DOHH2 (cell line): ENCODE measurements around the gene KIF21B.

ENCODE experiments used
- H3F3A ChIP-seq: fragments of 200-600 bp; sonication (generic), shearing (Covaris generic); 2 replicates; pipeline ENCODE4 v1.6.0; 2016; ENCODE audit warnings: antibody characterized with exemption, mild to moderate bottlenecking; ENCODE audit not compliant: control insufficient read depth, insufficient read depth
- H3K27ac ChIP-seq: fragments of 200-600 bp; sonication (generic); 2 replicates; pipeline ENCODE4 v1.5.1; 2014; ENCODE audit warnings: low read depth, mild to moderate bottlenecking, low read length, moderate library complexity
- H3K27me3 ChIP-seq: fragments of 200-600 bp; sonication (generic); 2 replicates; pipeline ENCODE4 v1.6.1; 2014; ENCODE audit warnings: mild to moderate bottlenecking, low read length, mixed read lengths; ENCODE audit not compliant: control insufficient read depth
- H3K36me3 ChIP-seq: fragments of 200-600 bp; sonication (generic); 2 replicates; pipeline ENCODE4 v1.6.1; 2014; ENCODE audit warnings: mild to moderate bottlenecking, low read length, moderate library complexity, mixed read lengths; ENCODE audit not compliant: control insufficient read depth
- H3K4me1 ChIP-seq: fragments of 200-600 bp; sonication (generic); 2 replicates; pipeline ENCODE4 v1.6.1; 2014; ENCODE audit warnings: mild to moderate bottlenecking, low read length, mixed read lengths; ENCODE audit not compliant: control insufficient read depth
- H3K4me2 ChIP-seq: fragments of 200-600 bp; sonication (generic); 2 replicates; pipeline ENCODE4 v1.6.0; 2014; ENCODE audit warnings: mild to moderate bottlenecking, low read length, moderate library complexity
- H3K4me3 ChIP-seq: fragments of 200-600 bp; sonication (generic); 2 replicates; pipeline ENCODE4 v1.5.1; 2014; ENCODE audit warnings: mild to moderate bottlenecking, low read length, mixed read lengths
- H3K79me2 ChIP-seq: fragments of 200-600 bp; sonication (generic); 2 replicates; pipeline ENCODE4 v1.6.1; 2014; ENCODE audit warnings: mild to moderate bottlenecking, low read length, mixed read lengths; ENCODE audit not compliant: control insufficient read depth
- H3K9me2 ChIP-seq: fragments of 200-600 bp; sonication (generic); replicated peaks from 2 replicates; pipeline ENCODE4 v1.6.1; 2014; ENCODE audit warnings: mild to moderate bottlenecking, low read length, mixed read lengths; ENCODE audit not compliant: control insufficient read depth
- H3K9me3 ChIP-seq: fragments of 200-600 bp; sonication (generic); 2 replicates; pipeline ENCODE4 v1.6.1; 2014; ENCODE audit warnings: antibody characterized with exemption, low read length, mixed read lengths; ENCODE audit not compliant: control insufficient read depth, insufficient read depth
- H4K20me1 ChIP-seq: fragments of 200-600 bp; sonication (generic); 2 replicates; pipeline ENCODE4 v1.6.0; 2014; ENCODE audit warnings: low read depth, mild to moderate bottlenecking, antibody characterized with exemption, low read length, moderate library complexity; ENCODE audit not compliant: control insufficient read depth, insufficient read depth
- CTCF ChIP-seq: fragments of 200-600 bp; sonication (generic); IDR thresholded peaks from one replicate; pipeline ENCODE4 v1.5.1; 2014; ENCODE audit warnings: antibody characterized with exemption, mild to moderate bottlenecking, low read depth, low read length; ENCODE audit not compliant: poor library complexity, severe bottlenecking
- EZH2phosphoT487 ChIP-seq: fragments of 200-600 bp; sonication (generic); IDR thresholded peaks from 2 replicates; pipeline ENCODE4 v1.6.1; 2017; ENCODE audit warnings: borderline replicate concordance, mild to moderate bottlenecking, antibody characterized with exemption, low read length, moderate library complexity, mixed read lengths

Gene KIF21B

GRCh38 chr1:200954434-200954833 is 69.1 kb downstream of the KIF21B start:
- no peaks in the 10 kb centered on the region for H3K79me2 ChIP-seq
- no peak overlapping the region for H3K4me3 ChIP-seq
- H3K4me2 ChIP-seq, result no peak overlapping the region
- no peaks in the 10 kb centered on the region for H3K36me3 ChIP-seq
- no peaks in the 10 kb centered on the region for H3K27me3 ChIP-seq
- H3K9me3 ChIP-seq, result no peaks in the 10 kb centered on the region
- TF ChIP-seq EZH2phosphoT487, result no peak
- no peak for TF ChIP-seq CTCF
- H3K9me2 ChIP-seq, result no peaks in the 10 kb centered on the region
- no peaks in the 10 kb centered on the region for H3K4me1 ChIP-seq
- H3F3A ChIP-seq, result no peaks in the 10 kb centered on the region
- no peak overlapping the region for H3K27ac ChIP-seq
- no peaks in the 10 kb centered on the region for H4K20me1 ChIP-seq

- no peaks in the 10 kb centered on the region for H3K36me3 ChIP-seq
- no peaks in the 10 kb centered on the region for H3K4me1 ChIP-seq
- H3K9me2 ChIP-seq, result no peaks in the 10 kb centered on the region
- H3K9me3 ChIP-seq, result 0 out of 2 replicates have a peak, but pooled peaks cover 4% of the 10 kb centered on the region
- no peak for TF ChIP-seq CTCF
- no peak for TF ChIP-seq EZH2phosphoT487
- no peaks in the 10 kb centered on the region for H3F3A ChIP-seq
- no peak overlapping the region for H3K27ac ChIP-seq
- no peak overlapping the region for H3K4me3 ChIP-seq
- no peak overlapping the region for H3K4me2 ChIP-seq
- no peaks in the 10 kb centered on the region for H3K79me2 ChIP-seq
- no peaks in the 10 kb centered on the region for H4K20me1 ChIP-seq
- H3K27me3 ChIP-seq, result peaks cover 3% of the 10 kb centered on the region
Measured at GRCh38 chr1:200951016-200951415, 72.5 kb downstream of the KIF21B start.

- Histone ChIP-seq H3K4me2 (no peak overlapping the region), H3K79me2 (no peaks in the 10 kb centered on the region), H3K4me1 (no peaks in the 10 kb centered on the region), H3K27me3 (peaks cover 12% of the 10 kb centered on the region), H3K9me3 (0 out of 2 replicates have a peak, but pooled peaks cover 4% of the 10 kb centered on the region), H3K36me3 (no peaks in the 10 kb centered on the region), H3K9me2 (no peaks in the 10 kb centered on the region), H3K27ac (no peak overlapping the region), H3F3A (no peaks in the 10 kb centered on the region), H4K20me1 (no peaks in the 10 kb centered on the region), H3K4me3 (no peak overlapping the region)
- no peak for TF ChIP-seq EZH2phosphoT487
- no peak for TF ChIP-seq CTCF
Measured at GRCh38 chr1:200949626-200950025, 73.9 kb downstream of the KIF21B start.
